ENCODE data around the gene ZC3H12D. TPM values are rescaled to one million over a fixed set of nuclear protein-coding genes. Genes with fewer than 3 reads are reported as not detected.

Gene ZC3H12D
- total and polyA plus RNA-seq, 2 of the 8 experiments (the other 6 are each of a cell fraction or from before 2014, with no cell fraction given): 0.05 to 0.07 TPM

- TF ChIP-seq CHD7 (IDR thresholded peaks at IDR 0.05; ENCODE audit: insufficient replicate concordance, low read length): no peak
- no peak for TF ChIP-seq EZH2 (IDR thresholded peaks at IDR 0.05; ENCODE audit: low read depth, low read length, severe bottlenecking)
- no peak for TF ChIP-seq POLR2AphosphoS5 (IDR thresholded peaks at IDR 0.05; ENCODE audit: low read depth, low read length)
- TF ChIP-seq KDM1A (IDR thresholded peaks at IDR 0.05; ENCODE audit: borderline replicate concordance, low read length): no peak
- no peak for TF ChIP-seq HDAC6 (IDR thresholded peaks at IDR 0.05; ENCODE audit: low read depth, low read length)
- no peak for TF ChIP-seq POU5F1 (IDR thresholded peaks at IDR 0.05; ENCODE audit: low read depth, low read length)
- TF ChIP-seq SIRT6 (IDR thresholded peaks at IDR 0.05; ENCODE audit: low read length): no peak
- no peak for TF ChIP-seq BACH1 (IDR thresholded peaks at IDR 0.05; ENCODE audit: low read length)
- no peak for TF ChIP-seq SP1 (IDR thresholded peaks at IDR 0.05; ENCODE audit: low read depth, low read length)
- no peak for TF ChIP-seq POLR2A (IDR thresholded peaks at IDR 0.05; ENCODE audit: control extremely low read depth in 1 of 2, low read depth in 2 of 2, low read length in 2 of 2)
Observed at GRCh38 chr6:149423964-149424440, 60.8 kb downstream of the ZC3H12D start (continued).
